Measurements from ENCODE around the gene SGPL1.

The SGPL1 gene

DNA sequence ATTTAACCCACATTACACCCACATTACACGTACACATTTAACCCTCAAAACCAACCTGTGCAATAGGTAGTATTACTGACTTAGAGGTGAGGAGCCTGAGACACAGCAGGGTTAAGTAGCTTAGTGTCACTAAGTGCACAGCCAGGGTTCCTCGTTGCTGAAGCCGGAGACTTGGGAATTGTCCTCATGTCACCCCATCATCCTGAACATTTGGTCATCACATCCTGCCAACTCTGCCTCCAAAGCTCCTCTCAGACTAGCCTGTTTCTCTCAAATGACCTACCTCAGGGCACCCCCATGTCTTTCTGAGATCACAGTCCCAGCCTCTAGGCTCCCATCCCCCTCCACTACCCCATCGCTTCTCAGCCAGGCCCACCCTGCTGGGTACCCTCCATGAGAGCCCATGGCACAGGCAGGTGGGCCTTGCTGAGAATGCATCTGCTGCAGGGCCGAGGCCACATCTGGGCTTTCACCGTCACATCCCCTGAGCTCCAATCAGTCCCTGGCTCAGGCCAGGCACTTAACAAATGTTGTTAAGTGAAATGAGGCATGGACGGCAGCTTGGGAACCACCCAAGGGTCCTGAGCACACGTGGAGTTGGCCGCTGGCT lies 93.7 kb downstream of the SGPL1 start:
- ChIA-PET POLR2A (ENCODE audit: low non-redundant PET) (no interaction called here), CTCF (no interaction called here)
- TF ChIP-seq, protein P1, sequence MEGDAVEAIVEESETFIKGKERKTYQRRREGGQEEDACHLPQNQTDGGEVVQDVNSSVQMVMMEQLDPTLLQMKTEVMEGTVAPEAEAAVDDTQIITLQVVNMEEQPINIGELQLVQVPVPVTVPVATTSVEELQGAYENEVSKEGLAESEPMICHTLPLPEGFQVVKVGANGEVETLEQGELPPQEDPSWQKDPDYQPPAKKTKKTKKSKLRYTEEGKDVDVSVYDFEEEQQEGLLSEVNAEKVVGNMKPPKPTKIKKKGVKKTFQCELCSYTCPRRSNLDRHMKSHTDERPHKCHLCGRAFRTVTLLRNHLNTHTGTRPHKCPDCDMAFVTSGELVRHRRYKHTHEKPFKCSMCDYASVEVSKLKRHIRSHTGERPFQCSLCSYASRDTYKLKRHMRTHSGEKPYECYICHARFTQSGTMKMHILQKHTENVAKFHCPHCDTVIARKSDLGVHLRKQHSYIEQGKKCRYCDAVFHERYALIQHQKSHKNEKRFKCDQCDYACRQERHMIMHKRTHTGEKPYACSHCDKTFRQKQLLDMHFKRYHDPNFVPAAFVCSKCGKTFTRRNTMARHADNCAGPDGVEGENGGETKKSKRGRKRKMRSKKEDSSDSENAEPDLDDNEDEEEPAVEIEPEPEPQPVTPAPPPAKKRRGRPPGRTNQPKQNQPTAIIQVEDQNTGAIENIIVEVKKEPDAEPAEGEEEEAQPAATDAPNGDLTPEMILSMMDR (conservative IDR thresholded peaks at IDR 0.05; ENCODE audit: low read depth) = no peak
- H3K27ac ChIP-seq = no peak overlapping the region
- DNase-seq (ENCODE audit: low spot score) = no peak

DNA sequence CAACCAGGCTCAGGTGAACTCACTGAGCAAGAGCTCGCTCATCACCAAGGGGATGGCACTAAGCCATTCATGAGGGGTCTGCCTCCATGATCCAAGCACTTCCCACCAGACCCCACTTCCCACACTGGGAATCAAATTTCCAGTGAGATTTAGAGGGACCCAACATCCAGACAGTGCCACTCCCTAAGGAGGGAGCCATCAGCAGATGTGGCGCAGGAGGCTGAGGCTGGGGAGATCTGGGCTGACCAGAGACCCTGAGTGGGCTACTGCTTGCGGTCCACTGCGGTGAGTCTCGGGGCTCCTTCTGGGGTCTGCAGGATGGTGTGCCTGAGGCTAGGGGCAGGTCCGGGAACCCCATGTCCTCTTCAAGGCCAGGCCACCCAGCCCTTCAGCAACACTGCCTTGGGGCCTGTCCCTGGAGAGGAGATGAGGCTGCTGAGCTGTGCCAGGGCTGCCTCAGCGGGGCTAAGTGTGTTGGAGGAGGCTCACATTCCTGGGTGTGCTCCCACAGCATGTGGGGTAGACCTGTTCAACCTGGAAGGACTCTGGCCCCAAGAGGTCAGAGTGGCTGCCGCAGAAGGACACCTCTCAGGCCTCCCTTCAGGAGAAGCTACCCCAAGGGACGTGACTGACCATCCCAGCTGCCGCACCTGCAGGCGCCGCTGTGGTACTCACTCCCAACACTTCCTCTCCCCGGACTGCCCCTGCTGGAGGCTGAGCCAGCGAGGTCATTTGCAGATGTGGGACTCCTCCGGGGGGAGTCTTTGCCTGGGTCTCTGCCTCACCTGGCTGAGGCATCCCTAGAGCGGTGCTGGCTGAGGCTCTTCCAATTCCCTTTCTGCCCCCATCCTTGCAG lies 95.0 kb downstream of the SGPL1 start:
- DNase-seq (ENCODE audit: low spot score) = no peak
- POLR2A ChIA-PET (ENCODE audit: low non-redundant PET) = no interaction called here
- H3K27ac ChIP-seq = no peak overlapping the region
- CTCF ChIA-PET = interaction anchor here (0.5 to 1.0 kb wide), 3 partner anchors 8 to 96 kb away, joined by 3 to 5 read pairs (median 4); no protein-coding TSS in a partner anchor
- TF ChIP-seq, protein P1 (conservative IDR thresholded peaks at IDR 0.05; ENCODE audit: low read depth) = no peak

DNA sequence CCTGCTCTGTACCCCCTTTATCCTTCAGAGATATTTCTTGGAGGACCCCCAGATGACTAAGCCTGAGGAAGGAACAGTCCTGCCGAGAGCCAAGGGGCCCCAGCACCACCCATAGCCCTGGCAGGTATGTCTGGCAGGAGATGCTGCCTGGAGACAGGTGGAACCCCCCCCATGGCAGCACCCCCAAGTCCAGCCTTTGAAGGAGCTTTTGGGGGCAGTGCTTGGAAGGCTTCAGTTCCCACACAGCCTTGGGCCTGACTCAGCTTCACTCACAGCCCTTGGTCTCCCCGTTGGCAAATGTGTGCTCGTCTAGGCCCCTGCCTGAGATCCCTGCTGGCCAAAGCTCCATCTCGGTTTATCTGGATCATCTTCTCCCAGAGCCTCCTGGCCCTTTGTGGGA lies 95.6 kb downstream of the SGPL1 start:
- TF ChIP-seq, protein P1 (conservative IDR thresholded peaks at IDR 0.05; ENCODE audit: low read depth) = no peak
- ChIA-PET POLR2A (ENCODE audit: low non-redundant PET) (no interaction called here), CTCF (interaction anchor here (0.5 to 1.0 kb wide), 2 partner anchors 9 to 96 kb away, joined by 3 to 5 read pairs; no protein-coding TSS in a partner anchor)
- no peak overlapping the region for H3K27ac ChIP-seq
- no peak for DNase-seq (ENCODE audit: low spot score)

DNA sequence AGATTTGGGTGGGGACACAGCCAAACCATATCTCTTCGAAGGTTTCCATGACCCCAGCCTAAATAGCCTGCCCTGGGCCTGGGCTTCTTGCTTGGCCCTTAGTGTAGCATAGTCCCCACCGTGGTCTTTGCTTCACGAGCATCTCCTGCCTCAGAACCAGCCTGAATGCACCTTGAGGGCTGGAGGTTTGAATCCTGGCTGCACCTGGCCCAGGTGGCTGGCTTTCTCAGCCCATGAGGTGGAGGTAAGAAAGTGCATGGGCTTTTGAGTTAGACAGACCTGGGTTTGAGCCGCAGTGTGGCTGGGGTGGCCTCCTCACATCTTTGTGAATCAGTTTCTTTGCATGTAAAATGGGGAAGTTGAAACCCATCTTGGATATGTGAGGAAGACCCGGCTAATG lies 96.8 kb downstream of the SGPL1 start:
- TF ChIP-seq, protein P1 (conservative IDR thresholded peaks at IDR 0.05; ENCODE audit: low read depth) = no peak
- ChIA-PET POLR2A (ENCODE audit: low non-redundant PET) (no interaction called here), CTCF (interaction anchor here (1.0 kb wide), 1 partner anchor 451 kb away, joined by 5 read pairs; no protein-coding TSS in a partner anchor)
- no peak for DNase-seq (ENCODE audit: low spot score)
- H3K27ac ChIP-seq = no peak overlapping the region

DNA sequence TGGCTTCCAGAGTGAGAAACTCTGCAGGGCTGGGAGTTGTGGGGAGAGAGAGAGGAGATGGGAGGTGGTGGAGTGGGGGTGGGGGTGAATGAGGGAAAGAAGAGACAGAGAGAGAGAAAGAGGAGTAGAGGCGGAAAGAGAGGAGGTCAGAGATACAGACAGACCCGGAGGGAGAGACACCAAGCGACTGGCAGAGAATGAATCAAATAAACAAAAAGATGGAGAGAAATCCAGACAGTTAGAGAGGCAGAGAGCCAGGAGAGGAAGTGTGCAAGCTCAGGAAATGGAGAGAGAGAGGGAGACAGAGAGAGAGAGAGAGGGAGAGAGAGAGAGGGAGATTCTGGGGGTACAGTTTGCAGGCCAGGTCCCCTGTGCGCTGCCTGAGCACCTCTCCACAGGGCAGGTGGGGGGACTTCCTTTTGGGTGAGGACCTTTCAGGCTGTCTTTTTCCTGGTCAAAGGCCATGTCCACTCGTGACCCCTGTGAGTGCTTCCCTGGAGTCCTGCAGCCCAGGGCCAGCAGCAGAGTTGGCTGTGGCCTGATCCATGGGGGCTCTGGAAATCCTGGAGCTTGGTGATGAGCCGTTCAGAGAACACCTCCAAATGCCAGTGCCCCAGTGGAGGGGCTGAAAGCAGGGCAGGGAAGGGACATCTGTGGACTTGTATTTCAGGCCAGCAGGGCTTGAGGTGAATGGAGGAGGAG lies 97.6 kb downstream of the SGPL1 start:
- ChIA-PET CTCF (interaction anchor here (1.0 kb wide), 1 partner anchor 452 kb away, joined by 5 read pairs; no protein-coding TSS in a partner anchor), POLR2A (ENCODE audit: low non-redundant PET) (no interaction called here)
- DNase-seq (ENCODE audit: low spot score) = no peak
- TF ChIP-seq, protein P1 (conservative IDR thresholded peaks at IDR 0.05; ENCODE audit: low read depth) = no peak
- H3K27ac ChIP-seq = no peak overlapping the region

DNA sequence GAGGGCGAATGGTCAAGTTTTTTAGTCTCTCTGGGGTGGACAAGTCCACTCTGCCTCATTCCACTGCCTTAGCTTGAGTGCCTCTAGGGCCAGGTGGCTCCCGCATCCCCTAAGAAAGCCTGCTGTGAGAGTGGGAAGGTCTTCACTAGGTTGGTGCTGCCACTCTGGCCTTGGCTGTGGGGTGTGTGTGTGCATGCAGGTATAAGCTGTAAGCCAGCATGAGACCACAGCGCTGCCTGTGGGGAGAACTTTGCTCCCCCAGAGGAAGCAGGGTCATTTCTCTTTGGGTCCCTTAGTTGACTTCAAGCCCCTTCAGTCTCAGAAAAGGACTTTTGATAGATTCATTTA lies 98.1 kb downstream of the SGPL1 start:
- no peak overlapping the region for H3K27ac ChIP-seq
- POLR2A ChIA-PET (ENCODE audit: low non-redundant PET) = no interaction called here
- CTCF ChIA-PET = interaction anchor here (1.8 kb wide), 1 partner anchor 11 kb away, joined by 8 read pairs; no protein-coding TSS in a partner anchor
- TF ChIP-seq, protein P1 (conservative IDR thresholded peaks at IDR 0.05; ENCODE audit: low read depth) = no peak
- no peak for DNase-seq (ENCODE audit: low spot score)

All from RWPE1 (cell line).